ENCODE data around the gene FOXI1. TPM values are rescaled to one million over a fixed set of nuclear protein-coding genes. Genes with fewer than 3 reads are reported as not detected.

The FOXI1 gene
- total RNA-seq, 4 donors from 2014 or later: 2.4 to 4.9 (median 3.9) TPM

GRCh38 chr5:170132976-170133448 lies 27.3 kb downstream of the FOXI1 start:
- Histone ChIP-seq H3K27ac (no peak overlapping the region), H3K4me3 (no peak overlapping the region), H3K4me1 (no peaks in the 10 kb centered on the region), H3K27me3 (no peaks in the 10 kb centered on the region), H3K9me3 (no peaks in the 10 kb centered on the region), H3K36me3 (no peaks in the 10 kb centered on the region)
- TF ChIP-seq POLR2A (IDR thresholded peaks at IDR 0.05) (no peak), EP300 (IDR thresholded peaks at IDR 0.05) (no peak), CTCF (IDR thresholded peaks at IDR 0.05) (no peak), POLR2AphosphoS5 (IDR thresholded peaks at IDR 0.05) (no peak)
- no peak for DNase-seq (ENCODE audit: low spot score in 2 of 2)
- WGBS: 67% methylated on average over 3 of the region's 3 CpGs

GRCh38 chr5:170135796-170136490 lies 30.2 kb downstream of the FOXI1 start:
- no peak for DNase-seq (ENCODE audit: low spot score in 2 of 2)
- Histone ChIP-seq H3K4me3 (no peak overlapping the region), H3K27ac (peak overlapping the region; percentile 13), H3K9me3 (no peaks in the 10 kb centered on the region), H3K36me3 (no peaks in the 10 kb centered on the region), H3K27me3 (no peaks in the 10 kb centered on the region), H3K4me1 (no peaks in the 10 kb centered on the region)
- 42% methylated on average over 4 of the region's 4 CpGs for WGBS
- TF ChIP-seq CTCF (IDR thresholded peaks at IDR 0.05): no peak
- TF ChIP-seq EP300 (IDR thresholded peaks at IDR 0.05): no peak
- no peak for TF ChIP-seq POLR2AphosphoS5 (IDR thresholded peaks at IDR 0.05)
- TF ChIP-seq POLR2A (IDR thresholded peaks at IDR 0.05): no peak

DNA sequence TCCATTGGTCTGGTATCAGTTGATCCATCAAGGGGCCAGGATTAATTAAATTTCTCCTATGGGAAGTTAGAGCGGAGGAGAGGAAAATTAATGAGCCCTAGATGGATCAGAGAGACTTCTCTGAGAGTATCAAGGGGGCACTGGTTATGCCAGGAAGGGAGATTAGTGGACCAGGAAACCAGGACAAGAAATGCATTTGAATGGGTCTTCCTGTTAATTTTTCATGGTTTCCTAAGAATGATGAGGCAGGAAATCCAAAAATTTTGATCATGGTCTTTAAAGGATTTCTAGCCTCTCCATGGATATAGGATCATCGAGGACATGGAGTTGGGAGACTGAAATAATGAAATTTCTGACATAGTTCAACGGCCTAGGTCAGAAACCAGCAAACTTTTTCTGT lies 30.8 kb downstream of the FOXI1 start:
- Histone ChIP-seq H3K4me1 (no peaks in the 10 kb centered on the region), H3K4me3 (no peak overlapping the region), H3K36me3 (no peaks in the 10 kb centered on the region), H3K27me3 (no peaks in the 10 kb centered on the region), H3K27ac (no peak overlapping the region), H3K9me3 (no peaks in the 10 kb centered on the region)
- DNase-seq (ENCODE audit: low spot score in 2 of 2): no peak
- no peak for TF ChIP-seq POLR2AphosphoS5 (IDR thresholded peaks at IDR 0.05)
- no peak for TF ChIP-seq CTCF (IDR thresholded peaks at IDR 0.05)
- TF ChIP-seq POLR2A (IDR thresholded peaks at IDR 0.05): no peak
- TF ChIP-seq EP300 (IDR thresholded peaks at IDR 0.05): no peak
- 68% methylated on average over 3 of the region's 3 CpGs for WGBS

GRCh38 chr5:170137694-170138214 lies 32.1 kb downstream of the FOXI1 start:
- H3K9me3 ChIP-seq: no peaks in the 10 kb centered on the region
- H3K27me3 ChIP-seq: no peaks in the 10 kb centered on the region
- TF ChIP-seq POLR2AphosphoS5 (IDR thresholded peaks at IDR 0.05) (no peak), EP300 (IDR thresholded peaks at IDR 0.05) (no peak), CTCF (IDR thresholded peaks at IDR 0.05) (no peak)
- no peak overlapping the region for H3K4me3 ChIP-seq
- no peak for DNase-seq (ENCODE audit: low spot score in 2 of 2)
- no peak overlapping the region for H3K27ac ChIP-seq
- H3K36me3 ChIP-seq: no peaks in the 10 kb centered on the region
- WGBS: 94% methylated on average over 2 of the region's 2 CpGs
- H3K4me1 ChIP-seq: no peaks in the 10 kb centered on the region

GRCh38 chr5:170138273-170138672 lies 32.6 kb downstream of the FOXI1 start:
- no peak overlapping the region for H3K27ac ChIP-seq
- TF ChIP-seq POLR2AphosphoS5 (IDR thresholded peaks at IDR 0.05) (no peak), POLR2A (IDR thresholded peaks at IDR 0.05) (no peak), CTCF (IDR thresholded peaks at IDR 0.05) (no peak)
- H3K36me3 ChIP-seq: no peaks in the 10 kb centered on the region
- no peaks in the 10 kb centered on the region for H3K9me3 ChIP-seq
- H3K4me3 ChIP-seq: no peak overlapping the region
- no peaks in the 10 kb centered on the region for H3K4me1 ChIP-seq
- no peak for DNase-seq (ENCODE audit: low spot score in 2 of 2)
- H3K27me3 ChIP-seq: no peaks in the 10 kb centered on the region
- 93% methylated on average over 4 of the region's 4 CpGs for WGBS

Measured in suprapubic skin (tissue), 4 donors.